Osteocyte (in vitro differentiated cells): Measurements from ENCODE around the gene FETUB. TPM values are rescaled to one million over a fixed set of nuclear protein-coding genes. Genes with fewer than 3 reads are reported as not detected.

ENCODE experiments used
- DNase-seq: peaks from one replicate; pipeline ENCODE4 v3.0.0; 2021; ENCODE audit warnings: mixed read lengths; ENCODE audit not compliant: unreplicated experiment; ENCODE audit errors: extremely low spot score
- H3K27ac Mint-ChIP-seq: one replicate; pipeline ENCODE4 v1.8.0; 2021; ENCODE audit warnings: mild to moderate bottlenecking, mixed read lengths; ENCODE audit not compliant: unreplicated experiment
- H3K27me3 Mint-ChIP-seq: one replicate; pipeline ENCODE4 v1.8.0; 2021; ENCODE audit warnings: mixed read lengths; ENCODE audit not compliant: unreplicated experiment
- H3K36me3 Mint-ChIP-seq: one replicate; pipeline ENCODE4 v1.8.0; 2021; ENCODE audit warnings: mixed read lengths; ENCODE audit not compliant: unreplicated experiment
- H3K4me1 Mint-ChIP-seq: one replicate; pipeline ENCODE4 v1.8.0; 2021; ENCODE audit warnings: mixed read lengths; ENCODE audit not compliant: unreplicated experiment
- H3K4me3 Mint-ChIP-seq: one replicate; pipeline ENCODE4 v1.8.0; 2021; ENCODE audit warnings: mild to moderate bottlenecking, moderate library complexity, mixed read lengths; ENCODE audit not compliant: unreplicated experiment
- H3K9me3 Mint-ChIP-seq: one replicate; pipeline ENCODE4 v1.8.0; 2021; ENCODE audit warnings: mixed read lengths; ENCODE audit not compliant: unreplicated experiment
- total RNA-seq: library from RNA; stranded (reverse); gene quantifications from 2 replicates; pipeline ENCODE4 v1.2.1, GENCODE V29; 2021
- TF ChIP-seq, protein P1 (sequence below): fragments of 200-600 bp; sonication (generic); IDR thresholded peaks from 2 replicates; pipeline ENCODE4 v1.5.0; 2021; ENCODE audit warnings: antibody characterized with exemption, mild to moderate bottlenecking, moderate library complexity

The FETUB gene
- total RNA-seq, 1 donor from 2014 or later, result not detected

GRCh38 chr3:186671051-186671450, 30.9 kb downstream of the FETUB start:
- H3K27me3 Mint-ChIP-seq, result peaks cover 28% of the 10 kb centered on the region
- DNase-seq, result no peak
- H3K27ac Mint-ChIP-seq, result no peak overlapping the region
- H3K9me3 Mint-ChIP-seq, result no peaks in the 10 kb centered on the region
- H3K4me3 Mint-ChIP-seq, result no peak overlapping the region
- TF ChIP-seq, protein P1, sequence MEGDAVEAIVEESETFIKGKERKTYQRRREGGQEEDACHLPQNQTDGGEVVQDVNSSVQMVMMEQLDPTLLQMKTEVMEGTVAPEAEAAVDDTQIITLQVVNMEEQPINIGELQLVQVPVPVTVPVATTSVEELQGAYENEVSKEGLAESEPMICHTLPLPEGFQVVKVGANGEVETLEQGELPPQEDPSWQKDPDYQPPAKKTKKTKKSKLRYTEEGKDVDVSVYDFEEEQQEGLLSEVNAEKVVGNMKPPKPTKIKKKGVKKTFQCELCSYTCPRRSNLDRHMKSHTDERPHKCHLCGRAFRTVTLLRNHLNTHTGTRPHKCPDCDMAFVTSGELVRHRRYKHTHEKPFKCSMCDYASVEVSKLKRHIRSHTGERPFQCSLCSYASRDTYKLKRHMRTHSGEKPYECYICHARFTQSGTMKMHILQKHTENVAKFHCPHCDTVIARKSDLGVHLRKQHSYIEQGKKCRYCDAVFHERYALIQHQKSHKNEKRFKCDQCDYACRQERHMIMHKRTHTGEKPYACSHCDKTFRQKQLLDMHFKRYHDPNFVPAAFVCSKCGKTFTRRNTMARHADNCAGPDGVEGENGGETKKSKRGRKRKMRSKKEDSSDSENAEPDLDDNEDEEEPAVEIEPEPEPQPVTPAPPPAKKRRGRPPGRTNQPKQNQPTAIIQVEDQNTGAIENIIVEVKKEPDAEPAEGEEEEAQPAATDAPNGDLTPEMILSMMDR, result no peak
- H3K4me1 Mint-ChIP-seq, result no peaks in the 10 kb centered on the region
- no peaks in the 10 kb centered on the region for H3K36me3 Mint-ChIP-seq

DNA sequence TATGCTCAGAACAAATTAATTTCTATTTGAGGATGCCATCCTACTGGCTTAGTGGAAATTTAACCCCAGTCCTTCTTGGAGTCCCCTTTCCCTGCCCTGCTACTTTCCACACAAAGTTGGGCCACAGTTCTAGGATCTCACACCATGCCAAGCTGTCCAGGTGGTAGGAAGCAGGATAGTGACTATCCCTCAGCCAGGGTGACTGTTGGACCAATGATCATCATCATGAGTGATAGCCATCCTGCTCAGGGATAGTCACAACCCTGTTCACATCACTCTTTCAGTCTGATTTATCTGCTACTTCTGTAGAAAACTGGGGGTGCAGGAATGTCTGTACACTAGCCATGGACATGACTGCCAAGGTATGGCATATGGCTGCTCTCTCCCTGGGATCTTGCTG, 38.4 kb downstream of the FETUB start:
- Mint-ChIP-seq H3K9me3 (no peaks in the 10 kb centered on the region), H3K36me3 (no peaks in the 10 kb centered on the region), H3K4me1 (no peaks in the 10 kb centered on the region), H3K27ac (no peak overlapping the region), H3K4me3 (no peak overlapping the region), H3K27me3 (peaks cover 28% of the 10 kb centered on the region)
- no peak for DNase-seq
- TF ChIP-seq, protein P1, result no peak

DNA sequence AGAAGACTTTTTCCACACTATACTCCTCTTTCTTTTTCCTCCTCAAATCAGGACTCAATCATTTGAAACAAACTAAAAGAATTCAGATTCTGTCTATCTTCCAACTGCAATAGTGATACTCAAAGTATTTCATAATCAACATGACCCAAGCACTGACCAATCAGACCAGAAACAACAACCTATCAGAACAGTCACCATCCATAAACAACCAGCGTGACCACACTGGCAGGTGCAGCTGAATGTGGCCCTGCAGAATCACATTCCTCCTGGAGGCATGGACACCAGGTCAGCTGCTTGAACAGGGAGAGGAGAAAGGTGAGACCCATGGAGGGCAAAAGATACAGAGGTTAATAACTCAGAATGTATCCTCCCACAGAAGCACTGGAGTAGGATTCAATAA, 39.0 kb downstream of the FETUB start:
- Mint-ChIP-seq H3K27ac (no peak overlapping the region), H3K4me3 (no peak overlapping the region), H3K9me3 (no peaks in the 10 kb centered on the region), H3K4me1 (no peaks in the 10 kb centered on the region), H3K36me3 (no peaks in the 10 kb centered on the region), H3K27me3 (peaks cover 28% of the 10 kb centered on the region)
- DNase-seq, result no peak
- TF ChIP-seq, protein P1, result no peak

DNA sequence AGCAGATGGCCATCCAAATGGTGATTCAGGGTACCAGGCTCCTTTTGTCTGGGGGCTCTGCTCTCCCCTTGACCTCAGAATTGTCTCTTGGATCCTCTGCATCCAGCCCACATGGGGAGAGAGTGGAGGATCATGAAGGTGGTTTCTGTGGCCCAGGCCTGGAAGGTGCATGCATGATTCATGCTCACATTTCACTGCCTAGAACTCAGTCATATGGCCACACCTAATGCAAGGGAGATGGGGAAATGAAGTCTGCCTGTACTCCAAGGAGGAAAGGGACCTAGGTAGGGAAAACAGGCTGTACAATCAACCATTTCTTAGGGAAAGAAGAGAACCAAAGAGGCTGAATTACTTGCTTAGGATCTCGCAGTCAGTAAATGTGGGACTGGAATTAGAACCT, 40.7 kb downstream of the FETUB start:
- TF ChIP-seq, protein P1, result no peak
- H3K27me3 Mint-ChIP-seq, result peaks cover 28% of the 10 kb centered on the region
- H3K4me3 Mint-ChIP-seq, result no peak overlapping the region
- peaks cover 7% of the 10 kb centered on the region for H3K9me3 Mint-ChIP-seq
- H3K27ac Mint-ChIP-seq, result no peak overlapping the region
- DNase-seq, result no peak
- H3K36me3 Mint-ChIP-seq, result no peaks in the 10 kb centered on the region
- no peaks in the 10 kb centered on the region for H3K4me1 Mint-ChIP-seq

DNA sequence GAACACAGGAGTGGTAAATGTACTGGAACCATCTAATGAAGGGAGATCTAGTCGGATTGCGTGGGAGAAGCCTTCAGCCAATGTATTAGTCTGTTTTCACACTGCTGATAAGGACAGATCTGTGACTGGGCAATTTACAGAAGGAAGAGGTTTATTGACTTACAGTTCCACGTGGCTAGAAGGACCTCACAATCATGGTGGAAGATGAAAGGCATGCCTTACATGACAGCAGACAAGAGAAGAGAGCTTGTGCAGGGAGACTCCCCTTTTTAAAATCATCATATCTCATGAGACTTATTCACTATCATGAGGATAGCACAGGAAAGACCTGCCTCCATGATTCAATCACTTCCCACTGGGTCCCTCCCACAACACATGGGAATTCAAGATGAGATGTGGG, 42.6 kb downstream of the FETUB start:
- Mint-ChIP-seq H3K27me3 (peaks cover 31% of the 10 kb centered on the region), H3K27ac (no peak overlapping the region), H3K36me3 (no peaks in the 10 kb centered on the region), H3K4me3 (no peak overlapping the region), H3K4me1 (no peaks in the 10 kb centered on the region), H3K9me3 (peaks cover 7% of the 10 kb centered on the region)
- TF ChIP-seq, protein P1, result no peak
- DNase-seq, result no peak
